HG03342 (cell line): ENCODE data around the gene FADS2.
"Not testable (repeated sequence)": the region's sequence is repeated elsewhere in the genome, so short reads cannot be mapped to it uniquely, and the experiment has no call there.

ENCODE experiments used
- ATAC-seq: cut with Tn5 transposase; IDR thresholded peaks from one replicate; pipeline ENCODE4 v1.9.1; 2021; ENCODE audit warnings: mild to moderate bottlenecking, moderate library complexity; ENCODE audit not compliant: unreplicated experiment

FADS2 gene

GRCh38 chr11:61864814-61865775 is 37.0 kb downstream of the FADS2 start:
- no peak for ATAC-seq

- ATAC-seq = no peak
Observed at GRCh38 chr11:61866231-61866957, 38.3 kb downstream of the FADS2 start.

GRCh38 chr11:61866958-61867343 is 38.9 kb downstream of the FADS2 start:
- no peak for ATAC-seq

- ATAC-seq = no peak
Observed at GRCh38 chr11:61868571-61869428, 40.7 kb downstream of the FADS2 start.

- no peak for ATAC-seq
Observed at GRCh38 chr11:61869429-61869707, 41.3 kb downstream of the FADS2 start.

GRCh38 chr11:61869708-61870451 is 41.8 kb downstream of the FADS2 start:
- ATAC-seq = no peak

GRCh38 chr11:61870541-61871031 is 42.5 kb downstream of the FADS2 start:
- no peak for ATAC-seq

- peak; percentile 82 for ATAC-seq
Observed at GRCh38 chr11:61871158-61871597, 43.1 kb downstream of the FADS2 start.

GRCh38 chr11:61872935-61873565 is 45.0 kb downstream of the FADS2 start:
- no peak for ATAC-seq

GRCh38 chr11:61873588-61874376 is 45.7 kb downstream of the FADS2 start:
- no peak for ATAC-seq

GRCh38 chr11:61874377-61874809 is 46.3 kb downstream of the FADS2 start:
- ATAC-seq = no peak

GRCh38 chr11:61874853-61875252 is 46.8 kb downstream of the FADS2 start:
- no peak for ATAC-seq

- no peak for ATAC-seq
Observed at GRCh38 chr11:61875698-61876097, 47.6 kb downstream of the FADS2 start.

- no peak for ATAC-seq
Observed at GRCh38 chr11:61879152-61879551, 51.1 kb downstream of the FADS2 start.

- no peak for ATAC-seq
Observed at GRCh38 chr11:61880031-61880430, 51.9 kb downstream of the FADS2 start.

GRCh38 chr11:61880454-61880853 is 52.4 kb downstream of the FADS2 start:
- no peak for ATAC-seq

GRCh38 chr11:61881397-61881796 is 53.3 kb downstream of the FADS2 start:
- ATAC-seq = no peak

GRCh38 chr11:61882267-61882666 is 54.2 kb downstream of the FADS2 start:
- ATAC-seq = not testable (repeated sequence)

- ATAC-seq = no peak
Observed at GRCh38 chr11:61882879-61883278, 54.8 kb downstream of the FADS2 start.
